Sigmoid colon (tissue), 7 donors: ENCODE measurements around the gene CATSPER1. TPM values are rescaled to one million over a fixed set of nuclear protein-coding genes. Genes with fewer than 3 reads are reported as not detected.

Experiments used
- DNase-seq: peaks from one replicate; pipeline ENCODE4 v3.0.0-alpha.2; 2019
- H3K27ac ChIP-seq, 4 donors: fragments of 200-600 bp; sonication (generic); one replicate each; pipeline ENCODE4 v1.5.1; 2016 to 2019; ENCODE audit warnings: mild to moderate bottlenecking in 1 of 4
- H3K27me3 ChIP-seq, 3 donors: fragments of 200-600 bp; sonication (generic); one replicate each; pipeline ENCODE4 v1.5.1; 2019; ENCODE audit warnings: mild to moderate bottlenecking in 1 of 3
- H3K36me3 ChIP-seq, 4 donors: fragments of 200-600 bp; sonication (generic); one replicate each; pipeline ENCODE4 v1.5.1; 2016 to 2019
- H3K4me1 ChIP-seq, 4 donors: fragments of 200-600 bp; sonication (generic); one replicate each; pipeline ENCODE4 v1.5.1; 2017 to 2019
- H3K4me3 ChIP-seq, 4 donors: fragments of 200-600 bp; sonication (generic); one replicate each; pipeline ENCODE4 v1.5.1; 2017 to 2019; ENCODE audit warnings: mild to moderate bottlenecking in 2 of 4, moderate library complexity in 1 of 4
- H3K9me3 ChIP-seq, 4 donors: fragments of 200-600 bp in 3 of 4; sonication (generic) in 3 of 4; one replicate each; pipeline versions ENCODE4 v1.5.1 to v1.6.1; 2013 to 2019
- EP300 ChIP-seq, 4 donors: sonication (generic); formaldehyde crosslinking; IDR thresholded peaks; one replicate each; pipeline ENCODE4 v1.6.1; 2017; ENCODE audit warnings: antibody characterized with exemption in 4 of 4
- POLR2A ChIP-seq, 2 donors: fragments of 450-650 bp; IDR thresholded peaks; one replicate each; pipeline ENCODE4 v1.6.1; 2016; ENCODE audit warnings: antibody characterized with exemption in 2 of 2, mild to moderate bottlenecking in 2 of 2, moderate library complexity in 2 of 2
- POLR2AphosphoS5 ChIP-seq, 4 donors: sonication (generic); formaldehyde crosslinking; IDR thresholded peaks; one replicate each; pipeline ENCODE4 v1.6.1; 2017; ENCODE audit warnings: antibody characterized with exemption in 4 of 4
- WGBS, 2 donors: extraction: QIAGEN DNeasy Blood & Tissue Kit; methylation state at CpG; one replicate each; pipeline ENCODE4 v1.1.7; 2013; 5-methylcytosine and 5-hydroxymethylcytosine counted together
- intact Hi-C: fragments of 100-400 bp; cut with DNase I; formaldehyde crosslinking; loops from one replicate; pipeline ENCODE4 v1.15.1; 2023
- polyA plus RNA-seq, 3 donors: library from polyadenylated mRNA; stranded (reverse); fragments of 200-250 nt; gene quantifications; one replicate each; pipeline ENCODE4 v1.2.3, GENCODE V29; 2013
- total RNA-seq, 4 donors: library from RNA; depleted of rRNA; stranded (reverse); fragments of >200 nt; gene quantifications; one replicate each; pipeline ENCODE4 v1.1.0, GENCODE V29; 2016
- TF ChIP-seq, protein P1 (sequence below), 4 experiments: fragments of 450-650 bp in 3 of 4; fragments of 200-600 bp in 1 of 4; IDR thresholded peaks; one replicate each; pipeline ENCODE4 v1.5.1; 2016 to 2019; ENCODE audit warnings: antibody characterized with exemption in 4 of 4, mild to moderate bottlenecking in 3 of 4, moderate library complexity in 2 of 4
- donor health status: healthy with polysubstance abuse.
- donor health status: Bipolar disorder and iron deficiency.
- donor health status: healthy.

Gene CATSPER1
- total and polyA plus RNA-seq, 7 donors = 0.06 TPM; not detected in 6

DNA sequence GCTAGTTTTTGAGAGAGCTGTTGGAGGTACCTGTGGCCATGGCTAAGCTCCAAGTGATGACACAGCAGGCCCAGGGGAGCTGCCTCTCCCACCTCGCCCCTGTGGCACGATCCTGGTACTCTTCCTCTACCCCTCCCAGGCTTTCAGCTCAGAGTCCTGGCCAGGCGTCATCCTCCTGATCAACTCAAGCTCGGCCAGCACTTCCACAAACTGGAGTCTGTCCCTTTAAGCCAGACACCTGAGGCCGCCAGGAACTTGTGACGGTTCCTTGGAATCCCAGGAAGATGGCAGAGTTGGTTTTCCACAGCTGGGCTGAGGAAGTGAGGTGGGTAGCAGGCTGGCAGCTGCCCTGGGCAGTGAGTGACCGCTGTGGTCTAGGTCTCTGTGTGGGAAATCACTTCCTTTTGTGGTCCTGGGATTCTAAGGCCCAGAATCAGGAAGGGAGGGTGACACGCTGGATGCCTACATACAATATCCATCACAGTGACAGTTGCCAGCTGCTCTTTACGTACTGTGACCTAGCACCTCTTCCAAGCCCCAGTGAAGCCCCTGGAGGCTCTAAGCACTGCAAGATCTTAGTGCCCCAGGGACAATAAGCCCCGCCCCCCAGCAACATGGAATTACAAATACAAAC is 17.7 kb downstream of the CATSPER1 start:
- Histone ChIP-seq H3K9me3 (no peaks in the 10 kb centered on the region), H3K36me3 (peaks cover 5 to 21% (median 6%) of the 10 kb centered on the region in 4 donors), H3K27ac (no peak overlapping the region), H3K4me1 (peaks cover 0 to 11% (median 9%) of the 10 kb centered on the region in 4 donors), H3K4me3 (no peak overlapping the region), H3K27me3 (peaks cover 15 to 23% (median 21%) of the 10 kb centered on the region in 3 donors)
- intact Hi-C loops = no loop called here
- WGBS, 2 donors = 58 to 67% methylated on average over 10 of the region's 10 CpGs
- TF ChIP-seq POLR2AphosphoS5 (IDR thresholded peaks at IDR 0.05) (no peak), POLR2A (IDR thresholded peaks at IDR 0.05) (no peak), EP300 (IDR thresholded peaks at IDR 0.05) (no peak)
- TF ChIP-seq, protein P1, sequence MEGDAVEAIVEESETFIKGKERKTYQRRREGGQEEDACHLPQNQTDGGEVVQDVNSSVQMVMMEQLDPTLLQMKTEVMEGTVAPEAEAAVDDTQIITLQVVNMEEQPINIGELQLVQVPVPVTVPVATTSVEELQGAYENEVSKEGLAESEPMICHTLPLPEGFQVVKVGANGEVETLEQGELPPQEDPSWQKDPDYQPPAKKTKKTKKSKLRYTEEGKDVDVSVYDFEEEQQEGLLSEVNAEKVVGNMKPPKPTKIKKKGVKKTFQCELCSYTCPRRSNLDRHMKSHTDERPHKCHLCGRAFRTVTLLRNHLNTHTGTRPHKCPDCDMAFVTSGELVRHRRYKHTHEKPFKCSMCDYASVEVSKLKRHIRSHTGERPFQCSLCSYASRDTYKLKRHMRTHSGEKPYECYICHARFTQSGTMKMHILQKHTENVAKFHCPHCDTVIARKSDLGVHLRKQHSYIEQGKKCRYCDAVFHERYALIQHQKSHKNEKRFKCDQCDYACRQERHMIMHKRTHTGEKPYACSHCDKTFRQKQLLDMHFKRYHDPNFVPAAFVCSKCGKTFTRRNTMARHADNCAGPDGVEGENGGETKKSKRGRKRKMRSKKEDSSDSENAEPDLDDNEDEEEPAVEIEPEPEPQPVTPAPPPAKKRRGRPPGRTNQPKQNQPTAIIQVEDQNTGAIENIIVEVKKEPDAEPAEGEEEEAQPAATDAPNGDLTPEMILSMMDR (IDR thresholded peaks at IDR 0.05) = no peak
- DNase-seq = no peak

DNA sequence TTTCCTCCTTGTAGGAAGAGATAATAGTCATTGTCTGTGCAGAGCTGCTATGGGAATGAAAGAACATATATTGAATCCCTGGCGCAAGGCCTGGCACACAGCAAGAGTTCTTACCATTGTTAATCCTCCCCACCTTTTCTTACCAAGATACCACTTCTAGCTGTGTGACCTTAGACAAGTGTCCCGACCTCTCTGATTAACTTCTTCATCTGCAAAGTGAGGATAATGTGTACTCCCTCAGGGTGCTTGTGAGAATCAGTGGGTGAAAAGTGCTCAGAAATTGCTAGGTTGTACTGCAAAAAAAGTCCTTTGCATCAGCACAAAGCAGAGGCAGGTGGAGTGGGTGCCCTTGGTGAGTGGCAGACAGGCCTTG is 18.2 kb downstream of the CATSPER1 start:
- no peaks in the 10 kb centered on the region for H3K9me3 ChIP-seq
- TF ChIP-seq POLR2A (IDR thresholded peaks at IDR 0.05) = no peak
- TF ChIP-seq, protein P1 (IDR thresholded peaks at IDR 0.05) = no peak
- TF ChIP-seq EP300 (IDR thresholded peaks at IDR 0.05) = no peak
- TF ChIP-seq POLR2AphosphoS5 (IDR thresholded peaks at IDR 0.05) = no peak
- 67 to 94% methylated on average over 2 of the region's 2 CpGs for WGBS, 2 donors
- no peak overlapping the region for H3K4me3 ChIP-seq
- peaks cover 0 to 16% (median 14%) of the 10 kb centered on the region in 4 donors for H3K4me1 ChIP-seq
- peaks cover 5 to 22% (median 6%) of the 10 kb centered on the region in 4 donors for H3K36me3 ChIP-seq
- peaks cover 13 to 18% (median 16%) of the 10 kb centered on the region in 3 donors for H3K27me3 ChIP-seq
- H3K27ac ChIP-seq = no peak overlapping the region
- intact Hi-C loops = no loop called here
- no peak for DNase-seq

DNA sequence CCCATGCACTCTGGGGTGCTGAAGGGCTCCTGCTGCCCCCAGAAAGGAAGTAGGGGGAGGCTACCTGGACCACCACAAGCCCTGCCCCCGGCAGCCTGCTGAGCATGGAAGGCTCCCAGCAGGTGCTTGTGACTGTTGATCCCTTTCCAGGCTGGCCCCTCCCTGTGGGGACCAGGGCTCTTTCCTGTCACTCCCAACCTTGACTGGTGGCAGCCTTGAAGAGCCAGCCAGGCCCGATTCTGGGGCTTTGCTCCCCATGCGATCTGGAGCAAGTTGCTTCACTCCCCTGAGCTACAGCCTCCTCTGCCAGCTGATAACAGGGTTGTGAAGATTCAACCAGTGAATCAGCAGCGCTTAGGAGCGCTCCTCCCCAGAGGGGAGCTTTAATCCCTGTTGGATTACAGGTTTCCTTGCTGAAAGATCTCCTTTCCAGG is 19.1 kb downstream of the CATSPER1 start:
- no peak for DNase-seq
- Histone ChIP-seq H3K27me3 (peaks cover 7 to 10% (median 9%) of the 10 kb centered on the region in 3 donors), H3K36me3 (peaks cover 5 to 22% (median 6%) of the 10 kb centered on the region in 4 donors), H3K4me1 (peaks cover 0 to 19% (median 17%) of the 10 kb centered on the region in 4 donors), H3K27ac (no peak overlapping the region), H3K9me3 (no peaks in the 10 kb centered on the region), H3K4me3 (no peak overlapping the region)
- WGBS, 2 donors = 60 to 65% methylated on average over 5 of the region's 5 CpGs
- TF ChIP-seq, protein P1 (IDR thresholded peaks at IDR 0.05) = no peak
- TF ChIP-seq POLR2AphosphoS5 (IDR thresholded peaks at IDR 0.05) = no peak
- intact Hi-C loops = no loop called here

DNA sequence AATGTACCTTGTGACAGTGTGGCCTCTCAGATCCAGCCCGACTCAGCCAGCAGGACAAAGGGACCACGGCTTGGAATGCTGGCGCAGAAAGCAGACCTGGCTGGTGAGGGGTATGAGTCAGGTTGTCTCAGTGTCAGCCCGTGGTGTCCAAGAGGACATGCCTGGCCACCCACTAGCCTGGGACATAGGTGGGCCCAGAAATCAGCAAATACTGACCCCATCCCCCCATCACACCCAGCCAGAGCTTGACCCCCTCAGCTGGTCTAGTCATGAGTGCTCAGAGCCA is 19.4 kb downstream of the CATSPER1 start:
- Histone ChIP-seq H3K9me3 (no peaks in the 10 kb centered on the region), H3K4me3 (no peak overlapping the region), H3K4me1 (peaks cover 0 to 15% (median 13%) of the 10 kb centered on the region in 4 donors), H3K36me3 (peaks cover 5 to 22% (median 6%) of the 10 kb centered on the region in 4 donors), H3K27ac (no peak overlapping the region), H3K27me3 (peaks cover 3 to 6% (median 5%) of the 10 kb centered on the region in 3 donors)
- intact Hi-C loops = no loop called here
- TF ChIP-seq POLR2A (IDR thresholded peaks at IDR 0.05) = no peak
- TF ChIP-seq POLR2AphosphoS5 (IDR thresholded peaks at IDR 0.05) = no peak
- TF ChIP-seq, protein P1 (IDR thresholded peaks at IDR 0.05) = no peak
- no peak for TF ChIP-seq EP300 (IDR thresholded peaks at IDR 0.05)
- DNase-seq = no peak
- WGBS, 2 donors = 86 to 87% methylated on average over 4 of the region's 4 CpGs
